ENCODE measurements around the gene REXO1. TPM values are rescaled to one million over a fixed set of nuclear protein-coding genes. Genes with fewer than 3 reads are reported as not detected.

Gene REXO1
- total and polyA plus RNA-seq, 9 of the 15 experiments (the other 6 are each of a cell fraction or from before 2014, with no cell fraction given): 0.04 to 63.3 (median 15.8) TPM

GRCh38 chr19:1767464-1767933 is 80.8 kb downstream of the REXO1 start:
- H3K9me3 ChIP-seq (replicated peaks; ENCODE audit: control insufficient read depth, insufficient read depth, low read depth, low read length): peaks cover 9% of the 10 kb centered on the region
- POLR2A ChIA-PET: interaction anchor here (0.5 to 0.6 kb wide), 2 partner anchors 80 to 334 kb away, joined by 3 read pairs; no protein-coding TSS in a partner anchor
- no peak overlapping the region for H3K4me3 ChIP-seq
- BruUV-seq (replicated peaks): no TSS peak
- intact Hi-C loops (cut with micrococcal nuclease) (loop anchor here (1.0 to 10.0 kb wide), 3 partner anchors 95 to 223 kb away; partner anchors contain the start of gene UQCR11), in situ Hi-C loops (cut with MboI) (loop anchor here (5.0 to 10.0 kb wide), 2 partner anchors 95 to 223 kb away; no protein-coding TSS in a partner anchor)
- no peak overlapping the region; the same call in 2 of the 3 replicates for H3K27ac ChIP-seq (ENCODE audit: extremely low read depth, low read depth, low read length)
- H3K36me3 ChIP-seq (ENCODE audit: control insufficient read depth, insufficient read depth, low read length): no peaks in the 10 kb centered on the region
- WGBS (ENCODE audit: insufficient coverage, low coverage, missing lambda C conversion rate): 3% methylated on average over 18 of the region's 21 CpGs
- ATAC-seq (peak; percentile 90), DNase-seq (ENCODE audit: extremely low read depth in 1 of 4, low spot score in 3 of 4) (peak; percentile 80 to 94 (median 90)), FAIRE-seq (peak; percentile 52)
- H3K4me1 ChIP-seq (replicated peaks in 1 of 2; ENCODE audit: control insufficient read depth in 2 of 2, insufficient read depth in 2 of 2, low read length in 2 of 2): peaks cover 9 to 51% of the 10 kb centered on the region in 2 experiments; a peak in 4 of 5 replicates
- H4K20me1 ChIP-seq (replicated peaks; ENCODE audit: control insufficient read depth, insufficient read depth, low read length): no peaks in the 10 kb centered on the region
- H2AFZ ChIP-seq (ENCODE audit: low read depth, low read length): peak overlapping the region; percentile 80
- peaks cover 0 to 10% of the 10 kb centered on the region in 2 experiments; a peak in 4 of 5 replicates for H3K27me3 ChIP-seq (ENCODE audit: control insufficient read depth in 2 of 2, insufficient read depth in 2 of 2, low read length in 2 of 2)
- peak overlapping the region; percentile 39 to 84 for H3K9ac ChIP-seq (ENCODE audit: insufficient read depth in 1 of 2, low read depth in 2 of 2, low read length in 2 of 2)
- no peaks in the 10 kb centered on the region for H3K79me2 ChIP-seq (ENCODE audit: control insufficient read depth, insufficient read depth, low read length)
- CTCF ChIA-PET (ENCODE audit: low intra/inter-chr PET ratio): interaction anchor here (0.6 to 4.0 kb wide), 7 partner anchors 16 to 482 kb away, joined by 3 to 84 read pairs (median 3); partner anchors contain the start of gene UQCR11
- no peaks in the 10 kb centered on the region for H3K9me1 ChIP-seq (ENCODE audit: control insufficient read depth, insufficient read depth, low read length)
- peak overlapping the region; percentile 27; the same call in 1 of the 2 replicates for H3K4me2 ChIP-seq (ENCODE audit: insufficient read depth, low read length)
- no peak for TF ChIP-seq ELF1 (tag; IDR thresholded peaks at IDR 0.05)
- TF ChIP-seq L3MBTL2 (IDR thresholded peaks at IDR 0.05): peak; percentile 38; the same call in 1 of the 2 replicates
- no peak for TF ChIP-seq TBL1XR1 (IDR thresholded peaks at IDR 0.05; ENCODE audit: low read length in 2 of 2)
- TF ChIP-seq, protein P1, sequence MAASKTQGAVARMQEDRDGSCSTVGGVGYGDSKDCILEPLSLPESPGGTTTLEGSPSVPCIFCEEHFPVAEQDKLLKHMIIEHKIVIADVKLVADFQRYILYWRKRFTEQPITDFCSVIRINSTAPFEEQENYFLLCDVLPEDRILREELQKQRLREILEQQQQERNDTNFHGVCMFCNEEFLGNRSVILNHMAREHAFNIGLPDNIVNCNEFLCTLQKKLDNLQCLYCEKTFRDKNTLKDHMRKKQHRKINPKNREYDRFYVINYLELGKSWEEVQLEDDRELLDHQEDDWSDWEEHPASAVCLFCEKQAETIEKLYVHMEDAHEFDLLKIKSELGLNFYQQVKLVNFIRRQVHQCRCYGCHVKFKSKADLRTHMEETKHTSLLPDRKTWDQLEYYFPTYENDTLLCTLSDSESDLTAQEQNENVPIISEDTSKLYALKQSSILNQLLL (CRISPR knock-in tag; IDR thresholded peaks at IDR 0.05; ENCODE audit: borderline replicate concordance): no peak
- TF ChIP-seq, protein P2, sequence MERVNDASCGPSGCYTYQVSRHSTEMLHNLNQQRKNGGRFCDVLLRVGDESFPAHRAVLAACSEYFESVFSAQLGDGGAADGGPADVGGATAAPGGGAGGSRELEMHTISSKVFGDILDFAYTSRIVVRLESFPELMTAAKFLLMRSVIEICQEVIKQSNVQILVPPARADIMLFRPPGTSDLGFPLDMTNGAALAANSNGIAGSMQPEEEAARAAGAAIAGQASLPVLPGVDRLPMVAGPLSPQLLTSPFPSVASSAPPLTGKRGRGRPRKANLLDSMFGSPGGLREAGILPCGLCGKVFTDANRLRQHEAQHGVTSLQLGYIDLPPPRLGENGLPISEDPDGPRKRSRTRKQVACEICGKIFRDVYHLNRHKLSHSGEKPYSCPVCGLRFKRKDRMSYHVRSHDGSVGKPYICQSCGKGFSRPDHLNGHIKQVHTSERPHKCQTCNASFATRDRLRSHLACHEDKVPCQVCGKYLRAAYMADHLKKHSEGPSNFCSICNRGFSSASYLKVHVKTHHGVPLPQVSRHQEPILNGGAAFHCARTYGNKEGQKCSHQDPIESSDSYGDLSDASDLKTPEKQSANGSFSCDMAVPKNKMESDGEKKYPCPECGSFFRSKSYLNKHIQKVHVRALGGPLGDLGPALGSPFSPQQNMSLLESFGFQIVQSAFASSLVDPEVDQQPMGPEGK (CRISPR knock-in tag; IDR thresholded peaks at IDR 0.05; ENCODE audit: borderline replicate concordance): no peak
- TF ChIP-seq, protein P3, sequence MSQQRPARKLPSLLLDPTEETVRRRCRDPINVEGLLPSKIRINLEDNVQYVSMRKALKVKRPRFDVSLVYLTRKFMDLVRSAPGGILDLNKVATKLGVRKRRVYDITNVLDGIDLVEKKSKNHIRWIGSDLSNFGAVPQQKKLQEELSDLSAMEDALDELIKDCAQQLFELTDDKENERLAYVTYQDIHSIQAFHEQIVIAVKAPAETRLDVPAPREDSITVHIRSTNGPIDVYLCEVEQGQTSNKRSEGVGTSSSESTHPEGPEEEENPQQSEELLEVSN (IDR thresholded peaks at IDR 0.05; ENCODE audit: borderline replicate concordance in 1 of 2, extremely low read depth in 1 of 2, insufficient read depth in 1 of 2, insufficient read length in 1 of 2, low read depth in 1 of 2, low read length in 1 of 2, poor library complexity in 1 of 2, severe bottlenecking in 1 of 2): peak in 1 of 2 experiments; percentile 41
- TF ChIP-seq YY1 (IDR thresholded peaks at IDR 0.05; ENCODE audit: borderline replicate concordance in 1 of 3, control insufficient read depth in 1 of 3, extremely low read depth in 1 of 3, insufficient read depth in 3 of 3, insufficient read length in 1 of 3, insufficient replicate concordance in 2 of 3, low read depth in 1 of 3, low read length in 2 of 3): peak in 1 of 3 experiments; percentile 13

Data from K562 (cell line).